Neural cell (in vitro differentiated cells): ENCODE measurements around the gene KDM3B. TPM values are rescaled to one million over a fixed set of nuclear protein-coding genes. Genes with fewer than 3 reads are reported as not detected.
A peak's percentile ranks its signal among the peaks of the same experiment; 100 is the strongest.

Experiments used
- H2AFZ ChIP-seq: fragments of 200-600, 300-800 bp; sonication (generic), shearing (Covaris generic); 2 replicates; pipeline ENCODE4 v1.6.0; 2014; ENCODE audit warnings: low read depth, mild to moderate bottlenecking, antibody characterized with exemption, low read length, moderate library complexity
- H3F3A ChIP-seq: fragments of 200-600 bp; shearing (Covaris generic); 2 replicates; pipeline ENCODE4 v1.6.1; 2016; ENCODE audit warnings: mild to moderate bottlenecking, moderate library complexity, mixed read lengths, antibody characterized with exemption, low read length; ENCODE audit not compliant: insufficient read depth, poor library complexity, severe bottlenecking
- H3K27ac ChIP-seq: fragments of 200-600, 300-800 bp; sonication (generic), shearing (Covaris generic); 2 replicates; pipeline ENCODE4 v1.5.1; 2014; ENCODE audit warnings: mild to moderate bottlenecking, low read length, moderate library complexity
- H3K27me3 ChIP-seq: fragments of 300-800, 200-600 bp; sonication (generic), shearing (Covaris generic); 2 replicates; pipeline ENCODE4 v1.6.0; 2014; ENCODE audit warnings: mild to moderate bottlenecking, low read depth, low read length, moderate library complexity; ENCODE audit not compliant: insufficient read depth
- H3K36me3 ChIP-seq: fragments of 300-800, 200-600 bp; sonication (generic), shearing (Covaris generic); 2 replicates; pipeline ENCODE4 v1.5.1; 2014; ENCODE audit warnings: mild to moderate bottlenecking, antibody characterized with exemption, low read length, moderate library complexity; ENCODE audit not compliant: insufficient read depth
- H3K4me2 ChIP-seq: fragments of 300-800, 200-600 bp; sonication (generic), shearing (Covaris generic); 2 replicates; pipeline ENCODE4 v1.6.0; 2014; ENCODE audit warnings: mild to moderate bottlenecking, low read length
- H3K4me3 ChIP-seq: fragments of 300-800, 200-600 bp; sonication (generic), shearing (Covaris generic); 2 replicates; pipeline ENCODE4 v1.5.1; 2014; ENCODE audit warnings: mild to moderate bottlenecking, low read length, moderate library complexity
- H3K79me2 ChIP-seq: fragments of 200-600 bp; shearing (Covaris generic); replicated peaks from 2 replicates; pipeline ENCODE4 v1.6.0; 2014; ENCODE audit warnings: mild to moderate bottlenecking, low read length, moderate library complexity; ENCODE audit not compliant: insufficient read depth
- H3K9ac ChIP-seq: fragments of 300-800, 200-600 bp; sonication (generic), shearing (Covaris generic); 2 replicates; pipeline ENCODE4 v1.6.1; 2016; ENCODE audit warnings: mild to moderate bottlenecking, low read length, mixed read lengths
- H3K9me2 ChIP-seq: fragments of 200-600 bp; shearing (Covaris generic); 2 replicates; pipeline ENCODE4 v1.6.1; 2016; ENCODE audit warnings: mild to moderate bottlenecking, low read length, mixed read lengths; ENCODE audit not compliant: insufficient read depth
- H3K9me3 ChIP-seq: fragments of 200-600, 300-800 bp; sonication (generic), shearing (Covaris generic); 2 replicates; pipeline ENCODE4 v1.6.1; 2016; ENCODE audit warnings: mild to moderate bottlenecking, mixed run types, low read length, moderate library complexity, mixed read lengths
- H4K20me1 ChIP-seq: fragments of 200-600 bp; shearing (Covaris generic); 2 replicates; pipeline ENCODE4 v1.6.1; 2016; ENCODE audit warnings: mild to moderate bottlenecking, mixed run types; ENCODE audit not compliant: insufficient read depth
- EP300 ChIP-seq: fragments of 450-650 bp; conservative IDR thresholded peaks from 2 replicates; pipeline ENCODE4 v1.6.1; 2014; ENCODE audit warnings: antibody characterized with exemption, mild to moderate bottlenecking, moderate library complexity; ENCODE audit not compliant: poor library complexity, severe bottlenecking
- EZH2 ChIP-seq: fragments of 200-600, 300-800 bp; shearing (Covaris generic), sonication (generic); IDR thresholded peaks from 2 replicates; pipeline ENCODE4 v1.6.1; 2014; ENCODE audit warnings: antibody characterized with exemption, low read length, borderline replicate concordance, mild to moderate bottlenecking; ENCODE audit not compliant: insufficient read depth, poor library complexity, severe bottlenecking
- MXI1 ChIP-seq: fragments of 450-650 bp; conservative IDR thresholded peaks from 2 replicates; pipeline ENCODE4 v1.6.1; 2014; ENCODE audit warnings: antibody characterized with exemption, mild to moderate bottlenecking; ENCODE audit not compliant: poor library complexity, severe bottlenecking
- POLR2AphosphoS5 ChIP-seq: IDR thresholded peaks from 2 replicates; pipeline ENCODE4 v1.6.1; 2012
- RAD21 ChIP-seq: fragments of 450-650 bp; conservative IDR thresholded peaks from 2 replicates; pipeline ENCODE4 v1.6.1; 2014; ENCODE audit warnings: antibody characterized with exemption, mild to moderate bottlenecking, moderate library complexity
- SMC3 ChIP-seq: fragments of 450-650 bp; conservative IDR thresholded peaks from 2 replicates; pipeline ENCODE4 v1.6.1; 2014; ENCODE audit warnings: antibody characterized with exemption, mild to moderate bottlenecking, moderate library complexity; ENCODE audit not compliant: poor library complexity
- TAF1 ChIP-seq: IDR thresholded peaks from 2 replicates; pipeline ENCODE4 v1.6.1; 2012; ENCODE audit warnings: low read depth
- polyA plus RNA-seq: library from polyadenylated mRNA; depleted of rRNA; stranded (reverse); fragments of >200 nt; gene quantifications from 2 replicates; pipeline ENCODE4 v1.2.3, GENCODE V29; 2014
- TF ChIP-seq, protein P1 (sequence below): IDR thresholded peaks from 2 replicates; pipeline ENCODE4 v1.6.1; 2012; ENCODE audit warnings: borderline replicate concordance
- TF ChIP-seq, protein P2 (sequence below): fragments of 450-650 bp; IDR thresholded peaks from 2 replicates; pipeline ENCODE4 v1.5.1; 2014; ENCODE audit warnings: antibody characterized with exemption, mild to moderate bottlenecking, moderate library complexity; ENCODE audit not compliant: poor library complexity, severe bottlenecking

KDM3B gene
- polyA plus RNA-seq, 1 donor from 2014 or later: 58.7 TPM

DNA sequence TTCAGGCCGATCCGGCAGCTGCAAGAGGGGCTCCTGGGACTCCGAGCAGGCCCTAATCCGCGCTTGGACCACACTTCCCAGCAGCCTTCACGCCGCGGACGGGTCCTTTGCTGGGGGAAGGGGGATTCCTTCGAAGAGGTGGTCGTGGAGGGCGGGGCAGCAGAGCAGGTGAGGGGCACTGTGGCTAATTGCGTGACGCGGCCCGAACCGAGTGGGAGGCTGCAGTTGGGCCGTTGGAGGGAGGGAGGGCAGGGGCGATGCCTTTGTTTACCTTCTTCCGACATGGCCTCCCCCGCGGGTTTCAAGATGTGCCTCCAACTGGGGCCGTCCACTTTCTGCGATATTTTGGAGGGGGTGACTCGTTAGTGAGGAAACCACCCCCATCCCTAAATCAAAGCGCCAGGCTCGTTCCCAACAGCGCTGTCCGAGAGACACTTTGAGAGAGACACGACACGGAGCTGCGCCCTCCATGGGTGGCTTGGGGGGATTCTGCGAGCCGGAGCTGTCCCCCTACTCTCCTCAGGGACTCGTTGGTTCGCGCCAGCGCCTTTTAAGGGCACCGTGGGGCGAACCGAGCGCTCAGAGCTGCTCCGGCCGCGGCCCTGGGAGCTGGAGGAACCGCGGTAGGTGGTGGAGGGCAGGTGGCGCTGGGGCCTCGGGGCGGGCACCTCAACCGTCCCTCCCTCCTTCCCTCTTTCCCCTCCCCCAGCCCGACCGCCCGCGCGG is 14.6 kb upstream of the KDM3B start, which contains the start of gene FAM53C:
Gene FAM53C, plus strand, starts transcription at position 582 of the 726 bp plus-strand sequence. CDS start 3,070 bp downstream, outside the sequence.
- H3K9me2 ChIP-seq: no peaks in the 10 kb centered on the region
- H3K27ac ChIP-seq: peak within 1 kb of the TSS; percentile 92
- peak within 1 kb of the TSS; percentile 94 for H3K4me2 ChIP-seq
- peaks cover 40% of the 10 kb centered on the region for H3K79me2 ChIP-seq
- H3F3A ChIP-seq: no peaks in the 10 kb centered on the region
- H4K20me1 ChIP-seq: no peaks in the 10 kb centered on the region
- peak within 1 kb of the TSS; percentile 99 for H3K9ac ChIP-seq
- no peaks in the 10 kb centered on the region for H3K9me3 ChIP-seq
- TF ChIP-seq EZH2 (no peak), SMC3 (no peak), MXI1 (peak; percentile 44), RAD21 (peak; percentile 26), TAF1 (peak; percentile 99), EP300 (no peak), POLR2AphosphoS5 (peak; percentile 99)
- TF ChIP-seq, protein P1, sequence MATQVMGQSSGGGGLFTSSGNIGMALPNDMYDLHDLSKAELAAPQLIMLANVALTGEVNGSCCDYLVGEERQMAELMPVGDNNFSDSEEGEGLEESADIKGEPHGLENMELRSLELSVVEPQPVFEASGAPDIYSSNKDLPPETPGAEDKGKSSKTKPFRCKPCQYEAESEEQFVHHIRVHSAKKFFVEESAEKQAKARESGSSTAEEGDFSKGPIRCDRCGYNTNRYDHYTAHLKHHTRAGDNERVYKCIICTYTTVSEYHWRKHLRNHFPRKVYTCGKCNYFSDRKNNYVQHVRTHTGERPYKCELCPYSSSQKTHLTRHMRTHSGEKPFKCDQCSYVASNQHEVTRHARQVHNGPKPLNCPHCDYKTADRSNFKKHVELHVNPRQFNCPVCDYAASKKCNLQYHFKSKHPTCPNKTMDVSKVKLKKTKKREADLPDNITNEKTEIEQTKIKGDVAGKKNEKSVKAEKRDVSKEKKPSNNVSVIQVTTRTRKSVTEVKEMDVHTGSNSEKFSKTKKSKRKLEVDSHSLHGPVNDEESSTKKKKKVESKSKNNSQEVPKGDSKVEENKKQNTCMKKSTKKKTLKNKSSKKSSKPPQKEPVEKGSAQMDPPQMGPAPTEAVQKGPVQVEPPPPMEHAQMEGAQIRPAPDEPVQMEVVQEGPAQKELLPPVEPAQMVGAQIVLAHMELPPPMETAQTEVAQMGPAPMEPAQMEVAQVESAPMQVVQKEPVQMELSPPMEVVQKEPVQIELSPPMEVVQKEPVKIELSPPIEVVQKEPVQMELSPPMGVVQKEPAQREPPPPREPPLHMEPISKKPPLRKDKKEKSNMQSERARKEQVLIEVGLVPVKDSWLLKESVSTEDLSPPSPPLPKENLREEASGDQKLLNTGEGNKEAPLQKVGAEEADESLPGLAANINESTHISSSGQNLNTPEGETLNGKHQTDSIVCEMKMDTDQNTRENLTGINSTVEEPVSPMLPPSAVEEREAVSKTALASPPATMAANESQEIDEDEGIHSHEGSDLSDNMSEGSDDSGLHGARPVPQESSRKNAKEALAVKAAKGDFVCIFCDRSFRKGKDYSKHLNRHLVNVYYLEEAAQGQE: peak; percentile 98
- TF ChIP-seq, protein P2, sequence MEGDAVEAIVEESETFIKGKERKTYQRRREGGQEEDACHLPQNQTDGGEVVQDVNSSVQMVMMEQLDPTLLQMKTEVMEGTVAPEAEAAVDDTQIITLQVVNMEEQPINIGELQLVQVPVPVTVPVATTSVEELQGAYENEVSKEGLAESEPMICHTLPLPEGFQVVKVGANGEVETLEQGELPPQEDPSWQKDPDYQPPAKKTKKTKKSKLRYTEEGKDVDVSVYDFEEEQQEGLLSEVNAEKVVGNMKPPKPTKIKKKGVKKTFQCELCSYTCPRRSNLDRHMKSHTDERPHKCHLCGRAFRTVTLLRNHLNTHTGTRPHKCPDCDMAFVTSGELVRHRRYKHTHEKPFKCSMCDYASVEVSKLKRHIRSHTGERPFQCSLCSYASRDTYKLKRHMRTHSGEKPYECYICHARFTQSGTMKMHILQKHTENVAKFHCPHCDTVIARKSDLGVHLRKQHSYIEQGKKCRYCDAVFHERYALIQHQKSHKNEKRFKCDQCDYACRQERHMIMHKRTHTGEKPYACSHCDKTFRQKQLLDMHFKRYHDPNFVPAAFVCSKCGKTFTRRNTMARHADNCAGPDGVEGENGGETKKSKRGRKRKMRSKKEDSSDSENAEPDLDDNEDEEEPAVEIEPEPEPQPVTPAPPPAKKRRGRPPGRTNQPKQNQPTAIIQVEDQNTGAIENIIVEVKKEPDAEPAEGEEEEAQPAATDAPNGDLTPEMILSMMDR: peak; percentile 41
- H3K36me3 ChIP-seq: no peaks in the 10 kb centered on the region
- H3K4me3 ChIP-seq: peak within 1 kb of the TSS; percentile 96
- H3K27me3 ChIP-seq: no peaks in the 10 kb centered on the region
- H2AFZ ChIP-seq: peak within 1 kb of the TSS; percentile 96

DNA sequence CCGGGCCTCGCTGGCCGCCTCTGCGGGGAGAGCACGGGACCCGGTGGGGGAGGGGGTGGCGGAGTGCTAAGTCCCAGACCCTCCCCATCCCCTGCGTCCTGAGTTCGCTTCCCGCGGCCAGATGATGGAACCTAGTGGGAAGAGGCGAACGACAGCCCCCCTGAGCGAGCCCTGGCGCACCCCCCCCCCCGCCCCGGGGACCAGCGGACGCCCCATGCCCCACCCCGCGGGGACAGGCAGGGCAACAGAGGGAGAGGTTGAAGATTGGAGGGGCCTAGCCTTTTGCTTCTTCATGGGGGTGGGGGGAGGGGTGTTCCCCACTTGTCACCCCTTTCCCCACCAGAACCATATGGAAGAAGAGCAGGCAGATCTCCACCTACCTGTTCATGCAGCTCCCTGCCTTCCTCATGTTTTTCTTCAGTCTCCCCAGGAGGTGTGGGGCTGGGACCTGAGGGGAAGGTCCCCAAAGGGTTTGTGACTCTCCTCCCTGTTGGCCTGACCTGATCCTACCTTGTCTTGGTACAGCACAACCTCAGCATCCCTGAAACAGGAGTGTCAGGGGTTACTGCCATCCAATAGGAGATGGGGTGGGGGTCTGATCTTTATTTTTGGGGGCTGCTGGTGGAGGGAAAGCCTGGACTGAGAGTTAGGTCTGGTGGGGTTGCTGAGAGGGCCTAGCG is 13.9 kb upstream of the KDM3B start:
- Histone ChIP-seq H3K27ac (peak overlapping the region; percentile 92), H3K9me3 (no peaks in the 10 kb centered on the region), H4K20me1 (no peaks in the 10 kb centered on the region), H3K36me3 (no peaks in the 10 kb centered on the region), H2AFZ (peak overlapping the region; percentile 21), H3K9ac (peak overlapping the region; percentile 99), H3F3A (no peaks in the 10 kb centered on the region), H3K9me2 (no peaks in the 10 kb centered on the region), H3K79me2 (peaks cover 40% of the 10 kb centered on the region), H3K27me3 (no peaks in the 10 kb centered on the region), H3K4me3 (peak overlapping the region; percentile 96), H3K4me2 (peak overlapping the region; percentile 94)
- no peak for TF ChIP-seq EP300
- TF ChIP-seq MXI1: peak; percentile 1
- TF ChIP-seq RAD21: peak; percentile 7
